ENCODE measurements around the gene CSF1. TPM values are rescaled to one million over a fixed set of nuclear protein-coding genes. Genes with fewer than 3 reads are reported as not detected.

The CSF1 gene
- polyA plus RNA-seq, 1 donor (not counting 4 experiments of a cell fraction or from before 2014, with no cell fraction given), result 1.8 TPM

DNA sequence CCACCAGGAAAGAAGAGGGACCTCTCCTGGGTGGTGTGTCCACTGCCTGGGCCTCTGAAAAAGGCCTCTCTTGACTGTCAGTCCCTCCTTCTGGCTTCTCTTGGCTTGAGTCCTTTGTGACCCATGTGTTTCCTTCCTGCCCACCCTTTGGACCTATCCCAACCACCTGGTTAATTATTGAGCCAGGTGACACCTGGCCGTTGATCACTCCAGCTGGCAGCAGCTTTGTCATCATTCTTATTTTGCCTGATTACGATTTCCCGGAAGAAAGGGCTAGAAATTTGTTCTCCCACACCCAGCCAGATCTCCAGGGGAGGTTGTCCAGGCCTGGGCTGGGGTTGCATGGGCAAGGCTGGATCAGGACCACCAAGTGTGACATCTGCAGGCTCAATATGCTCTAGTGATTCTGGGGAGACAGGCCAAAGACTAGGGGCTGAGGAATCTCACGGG, 24.8 kb downstream of the CSF1 start:
- no peak overlapping the region for H3K4me3 ChIP-seq (ENCODE audit: control insufficient read depth in 2 of 3, extremely low read depth in 1 of 3, insufficient read depth in 2 of 3, low read depth in 1 of 3, low read length in 3 of 3)
- no peak for TF ChIP-seq EZH2 (IDR thresholded peaks at IDR 0.05; ENCODE audit: low read length)
- TF ChIP-seq, protein P1, sequence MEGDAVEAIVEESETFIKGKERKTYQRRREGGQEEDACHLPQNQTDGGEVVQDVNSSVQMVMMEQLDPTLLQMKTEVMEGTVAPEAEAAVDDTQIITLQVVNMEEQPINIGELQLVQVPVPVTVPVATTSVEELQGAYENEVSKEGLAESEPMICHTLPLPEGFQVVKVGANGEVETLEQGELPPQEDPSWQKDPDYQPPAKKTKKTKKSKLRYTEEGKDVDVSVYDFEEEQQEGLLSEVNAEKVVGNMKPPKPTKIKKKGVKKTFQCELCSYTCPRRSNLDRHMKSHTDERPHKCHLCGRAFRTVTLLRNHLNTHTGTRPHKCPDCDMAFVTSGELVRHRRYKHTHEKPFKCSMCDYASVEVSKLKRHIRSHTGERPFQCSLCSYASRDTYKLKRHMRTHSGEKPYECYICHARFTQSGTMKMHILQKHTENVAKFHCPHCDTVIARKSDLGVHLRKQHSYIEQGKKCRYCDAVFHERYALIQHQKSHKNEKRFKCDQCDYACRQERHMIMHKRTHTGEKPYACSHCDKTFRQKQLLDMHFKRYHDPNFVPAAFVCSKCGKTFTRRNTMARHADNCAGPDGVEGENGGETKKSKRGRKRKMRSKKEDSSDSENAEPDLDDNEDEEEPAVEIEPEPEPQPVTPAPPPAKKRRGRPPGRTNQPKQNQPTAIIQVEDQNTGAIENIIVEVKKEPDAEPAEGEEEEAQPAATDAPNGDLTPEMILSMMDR (optimal IDR thresholded peaks at IDR 0.05 in 1 of 3, IDR thresholded peaks at IDR 0.05 in 1 of 3, conservative IDR thresholded peaks at IDR 0.05 in 1 of 3; ENCODE audit: extremely low read depth in 1 of 3, insufficient read depth in 2 of 3, low read length in 3 of 3), result no peak
- H4K20me1 ChIP-seq (ENCODE audit: control insufficient read depth, extremely low read depth, insufficient read depth, low read length), result no peaks in the 10 kb centered on the region
- H3K9me3 ChIP-seq (ENCODE audit: control insufficient read depth, low read depth, low read length), result no peaks in the 10 kb centered on the region
- FAIRE-seq (no peak), DNase-seq (ENCODE audit: low read depth, low spot score) (no peak)
- H3K4me1 ChIP-seq (ENCODE audit: control insufficient read depth, extremely low read depth, insufficient read depth, low read length), result no peaks in the 10 kb centered on the region
- H3K4me2 ChIP-seq (ENCODE audit: control insufficient read depth, extremely low read depth, insufficient read depth, low read depth, low read length), result no peak overlapping the region
- no peaks in the 10 kb centered on the region for H3K36me3 ChIP-seq (ENCODE audit: control insufficient read depth in 2 of 2, extremely low read depth in 1 of 2, insufficient read depth in 2 of 2, low read length in 2 of 2)
- dilution Hi-C loops (cut with MboI; ENCODE audit: extremely low pct_ligation_motif_present, low sequenced_read_pairs), result no loop called here
- no peak overlapping the region for H3K27ac ChIP-seq (ENCODE audit: control insufficient read depth, insufficient read depth, low read length)
- H3K79me2 ChIP-seq (ENCODE audit: control insufficient read depth, insufficient read depth, low read length), result no peaks in the 10 kb centered on the region
- H3K27me3 ChIP-seq (ENCODE audit: control insufficient read depth, extremely low read depth, insufficient read depth, low read length), result no peaks in the 10 kb centered on the region
- no peak overlapping the region for H2AFZ ChIP-seq (ENCODE audit: control insufficient read depth, low read length)
- H3K9me1 ChIP-seq (ENCODE audit: control insufficient read depth, extremely low read depth, insufficient read depth, low read length), result no peaks in the 10 kb centered on the region
- H3K9ac ChIP-seq (ENCODE audit: control insufficient read depth, extremely low read depth, insufficient read depth, low read length), result no peak overlapping the region

DNA sequence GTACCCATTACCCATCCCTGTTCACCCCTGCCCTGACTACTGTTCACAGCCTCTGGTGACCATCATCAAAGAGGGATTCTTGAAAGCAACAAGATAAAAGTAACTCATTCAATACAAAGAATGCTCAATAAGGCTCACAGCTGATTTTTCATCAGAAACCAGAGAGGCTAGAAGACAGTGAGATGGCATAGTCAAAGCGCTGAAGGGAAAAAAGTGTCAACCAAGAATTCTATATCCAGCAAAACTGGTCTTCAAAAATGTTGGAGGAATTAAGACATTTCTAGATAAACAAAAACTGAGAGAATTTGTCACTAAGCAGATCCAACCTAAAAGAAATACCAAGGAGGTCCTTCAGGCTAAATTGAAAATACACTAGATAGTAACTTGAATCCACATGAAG, 27.1 kb downstream of the CSF1 start:
- no peaks in the 10 kb centered on the region for H3K27me3 ChIP-seq (ENCODE audit: control insufficient read depth, extremely low read depth, insufficient read depth, low read length)
- H3K9ac ChIP-seq (ENCODE audit: control insufficient read depth, extremely low read depth, insufficient read depth, low read length), result no peak overlapping the region
- H3K4me1 ChIP-seq (ENCODE audit: control insufficient read depth, extremely low read depth, insufficient read depth, low read length), result no peaks in the 10 kb centered on the region
- no peaks in the 10 kb centered on the region for H4K20me1 ChIP-seq (ENCODE audit: control insufficient read depth, extremely low read depth, insufficient read depth, low read length)
- no peak overlapping the region for H3K4me2 ChIP-seq (ENCODE audit: control insufficient read depth, extremely low read depth, insufficient read depth, low read depth, low read length)
- dilution Hi-C loops (cut with MboI; ENCODE audit: extremely low pct_ligation_motif_present, low sequenced_read_pairs), result no loop called here
- H3K27ac ChIP-seq (ENCODE audit: control insufficient read depth, insufficient read depth, low read length), result no peak overlapping the region
- H3K9me1 ChIP-seq (ENCODE audit: control insufficient read depth, extremely low read depth, insufficient read depth, low read length), result no peaks in the 10 kb centered on the region
- no peak overlapping the region for H2AFZ ChIP-seq (ENCODE audit: control insufficient read depth, low read length)
- TF ChIP-seq EZH2 (IDR thresholded peaks at IDR 0.05; ENCODE audit: low read length), result no peak
- TF ChIP-seq, protein P1 (optimal IDR thresholded peaks at IDR 0.05 in 1 of 3, IDR thresholded peaks at IDR 0.05 in 1 of 3, conservative IDR thresholded peaks at IDR 0.05 in 1 of 3; ENCODE audit: extremely low read depth in 1 of 3, insufficient read depth in 2 of 3, low read length in 3 of 3), result no peak
- H3K9me3 ChIP-seq (ENCODE audit: control insufficient read depth, low read depth, low read length), result no peaks in the 10 kb centered on the region
- H3K79me2 ChIP-seq (ENCODE audit: control insufficient read depth, insufficient read depth, low read length), result no peaks in the 10 kb centered on the region
- DNase-seq (ENCODE audit: low read depth, low spot score) (no peak), FAIRE-seq (no peak)
- H3K36me3 ChIP-seq (ENCODE audit: control insufficient read depth in 2 of 2, extremely low read depth in 1 of 2, insufficient read depth in 2 of 2, low read length in 2 of 2), result no peaks in the 10 kb centered on the region
- no peak overlapping the region for H3K4me3 ChIP-seq (ENCODE audit: control insufficient read depth in 2 of 3, extremely low read depth in 1 of 3, insufficient read depth in 2 of 3, low read depth in 1 of 3, low read length in 3 of 3)

Data from keratinocyte (primary cell).